Measurements from ENCODE around the gene RAPGEF6.
"Not testable (repeated sequence)": the region's sequence is repeated elsewhere in the genome, so short reads cannot be mapped to it uniquely, and the experiment has no call there.

The RAPGEF6 gene

DNA sequence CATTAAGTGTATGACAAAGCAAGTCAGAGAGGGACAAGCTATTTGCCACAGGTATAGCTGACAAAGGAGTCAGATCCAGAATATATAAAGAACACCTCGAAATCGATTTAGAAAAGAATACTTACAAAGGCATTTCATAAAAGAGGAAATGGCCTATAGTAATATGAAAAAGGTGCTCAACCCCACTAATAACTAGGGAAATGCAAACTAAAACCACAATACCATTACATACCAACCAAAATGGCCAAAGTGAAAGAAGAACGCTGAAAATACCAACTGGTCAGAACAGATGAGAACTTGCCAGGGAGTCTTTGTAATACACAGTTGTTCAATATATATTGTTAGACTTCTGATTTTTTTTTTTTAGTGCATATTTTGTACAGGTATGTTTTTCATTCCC, 218.3 kb downstream of the RAPGEF6 start:
- TF ChIP-seq POLR2A (IDR thresholded peaks at IDR 0.05; ENCODE audit: low read length) (no peak), GATA1 (IDR thresholded peaks at IDR 0.05; ENCODE audit: low read depth, low read length) (no peak)
- peak in 1 of 2 experiments; percentile 31 for DNase-seq

DNA sequence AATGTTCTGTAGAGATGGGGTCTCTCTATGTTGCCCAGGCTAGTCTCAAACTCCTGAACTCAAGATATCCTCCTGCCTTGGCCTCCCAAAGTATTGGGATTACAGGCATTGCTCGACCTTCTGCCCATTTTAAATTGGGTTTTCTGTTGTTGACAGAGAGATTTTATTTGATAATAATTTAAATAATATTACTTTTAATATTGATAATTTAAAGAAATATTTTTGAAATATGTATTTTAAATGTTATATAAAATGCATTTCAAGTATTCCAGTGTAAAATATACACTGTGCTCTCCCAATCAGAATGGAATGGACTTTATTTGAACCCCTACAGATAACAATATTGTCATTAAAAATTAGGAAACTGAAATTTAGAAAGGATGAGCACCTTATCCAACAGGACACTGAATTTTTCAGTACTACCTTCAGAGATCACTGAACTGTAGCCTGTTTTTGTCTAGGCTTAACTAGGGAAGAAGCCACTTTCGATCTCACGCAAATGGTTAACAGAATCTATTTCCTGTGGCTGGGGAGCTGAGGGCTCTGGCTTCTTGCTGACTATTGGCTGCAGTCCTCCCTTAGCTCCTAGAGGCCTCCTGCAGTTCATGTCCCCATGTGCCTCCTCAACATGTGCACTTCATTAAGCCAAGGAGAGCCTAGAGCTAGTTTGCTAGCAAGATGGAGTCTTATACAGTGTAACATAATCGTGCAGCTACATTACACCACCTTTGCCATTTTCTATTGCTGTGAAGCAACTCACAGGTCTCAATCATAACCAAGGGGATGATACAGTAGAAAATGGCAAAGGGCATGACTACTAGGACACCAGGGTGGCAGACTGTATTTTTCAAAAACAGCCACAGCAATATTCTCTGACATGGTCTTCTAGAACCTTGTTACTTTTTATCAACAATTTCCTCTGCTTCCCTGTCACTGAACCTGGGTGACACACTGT, 221.1 kb downstream of the RAPGEF6 start:
- no peak for TF ChIP-seq POLR2A (IDR thresholded peaks at IDR 0.05; ENCODE audit: low read length)
- no peak for TF ChIP-seq GATA1 (IDR thresholded peaks at IDR 0.05; ENCODE audit: low read depth, low read length)
- no peak for DNase-seq

DNA sequence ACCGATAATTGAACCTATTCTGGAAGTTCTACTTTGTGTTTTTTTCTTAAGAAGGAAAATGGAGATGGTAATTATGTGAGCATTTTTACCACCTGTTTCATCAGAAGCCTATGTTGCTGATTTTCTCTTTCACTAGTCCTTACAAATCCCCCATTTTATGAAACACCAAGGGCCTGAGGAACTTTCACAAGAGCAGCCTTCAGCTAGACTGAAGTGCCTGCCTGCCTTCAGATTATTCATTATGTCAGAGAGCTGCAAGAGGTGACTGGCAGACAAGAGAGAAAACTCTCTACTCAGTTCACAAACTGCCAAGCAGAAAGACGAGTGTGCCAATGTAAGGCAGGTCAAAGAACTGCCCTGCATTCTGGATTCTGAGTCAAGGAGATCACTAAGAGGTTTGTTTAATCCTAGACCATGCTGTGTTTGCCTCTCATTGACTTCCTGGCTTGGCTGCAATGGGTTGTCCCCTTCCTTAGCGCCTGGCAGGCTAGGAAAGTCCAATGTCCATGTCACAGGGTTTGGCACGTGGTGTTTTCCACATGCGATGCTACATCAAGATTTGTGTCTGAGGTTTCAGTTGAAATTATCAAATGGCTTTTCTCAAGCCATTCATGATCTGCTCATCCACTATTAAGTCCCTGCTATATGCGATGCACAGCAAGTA, 227.9 kb downstream of the RAPGEF6 start:
- DNase-seq = no peak
- TF ChIP-seq POLR2A (IDR thresholded peaks at IDR 0.05; ENCODE audit: low read length) (no peak), GATA1 (IDR thresholded peaks at IDR 0.05; ENCODE audit: low read depth, low read length) (no peak)

DNA sequence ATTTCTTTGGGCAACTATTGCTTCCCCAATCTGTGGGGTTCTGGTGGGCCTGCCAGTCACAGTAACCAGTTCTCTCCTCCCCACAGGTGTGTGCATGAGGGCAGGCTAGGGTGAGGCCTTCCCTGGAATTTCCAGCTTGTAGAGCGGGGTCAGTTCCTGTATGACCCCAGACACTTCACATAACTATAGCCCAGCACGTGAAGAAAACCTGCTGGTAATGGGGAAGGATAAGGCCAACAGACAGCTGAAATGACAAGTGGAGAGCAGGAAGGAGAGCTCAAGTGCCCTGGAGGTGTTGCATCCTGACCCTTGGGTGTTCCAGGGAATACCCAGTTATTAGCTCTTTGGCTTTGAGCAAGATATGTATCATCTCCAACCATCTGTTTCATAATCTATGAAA, 229.0 kb downstream of the RAPGEF6 start:
- TF ChIP-seq POLR2A (IDR thresholded peaks at IDR 0.05; ENCODE audit: low read length) = no peak
- TF ChIP-seq GATA1 (IDR thresholded peaks at IDR 0.05; ENCODE audit: low read depth, low read length) = no peak
- no peak for DNase-seq

DNA sequence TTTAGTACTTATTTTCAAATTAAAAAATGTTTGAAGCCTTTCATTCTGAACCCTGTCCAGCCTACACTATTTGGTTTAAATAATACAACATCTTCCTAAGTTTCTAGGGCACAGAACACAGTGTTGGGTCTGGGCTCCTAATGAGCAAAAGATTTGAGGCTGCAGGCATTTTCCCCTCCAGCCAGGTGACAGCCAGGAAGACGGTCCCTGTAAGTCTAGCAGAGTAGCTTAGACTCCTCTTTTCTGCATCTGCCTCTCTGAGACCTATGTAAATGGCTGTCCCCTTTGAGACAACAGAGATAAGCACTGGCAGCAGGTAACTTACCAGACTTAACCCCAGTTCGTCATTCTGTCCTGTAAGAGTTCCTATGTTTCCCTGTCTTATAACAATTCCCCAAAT, 229.4 kb downstream of the RAPGEF6 start:
- no peak for DNase-seq
- TF ChIP-seq POLR2A (IDR thresholded peaks at IDR 0.05; ENCODE audit: low read length) (no peak), GATA1 (IDR thresholded peaks at IDR 0.05; ENCODE audit: low read depth, low read length) (no peak)

DNA sequence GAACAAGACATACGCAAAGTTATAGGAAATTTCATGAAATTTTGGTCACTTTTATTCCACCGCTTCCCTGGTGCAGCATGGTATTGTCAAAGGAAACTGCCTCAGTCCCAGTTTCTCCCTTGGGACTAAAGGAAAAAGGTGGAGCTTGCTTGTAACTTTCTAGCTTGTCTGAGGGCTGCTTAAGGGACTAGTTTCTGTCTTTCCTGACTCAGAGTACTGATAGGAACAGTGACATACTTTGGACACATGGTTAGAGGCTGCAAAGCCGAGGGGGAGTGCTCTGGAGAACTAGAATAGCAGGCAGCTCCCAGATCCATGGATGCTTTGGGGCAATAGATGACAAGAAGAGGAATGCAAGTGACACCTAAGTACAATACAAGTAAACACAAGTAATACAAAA, 234.4 kb downstream of the RAPGEF6 start:
- DNase-seq = no peak
- no peak for TF ChIP-seq POLR2A (IDR thresholded peaks at IDR 0.05; ENCODE audit: low read length)
- TF ChIP-seq GATA1 (IDR thresholded peaks at IDR 0.05; ENCODE audit: low read depth, low read length) = no peak

DNA sequence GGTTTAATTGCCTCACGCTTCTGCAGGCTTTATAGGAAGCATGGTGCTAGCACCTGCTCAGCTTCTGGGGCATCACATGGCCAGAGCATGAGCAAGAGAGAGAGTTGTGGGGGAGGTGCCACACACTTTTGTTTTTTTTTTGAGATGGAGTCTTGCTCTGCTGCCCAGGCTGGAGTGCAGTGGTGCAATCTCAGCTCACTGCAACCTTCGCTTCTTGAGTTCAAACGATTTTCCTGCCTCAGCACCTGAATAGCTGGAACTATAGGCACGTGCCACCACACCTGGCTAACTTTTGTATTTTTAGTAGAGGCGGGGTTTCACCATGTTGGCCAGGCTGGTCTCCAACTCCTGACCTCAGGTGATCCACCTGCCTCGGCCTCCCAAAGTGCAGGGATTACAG, 236.0 kb downstream of the RAPGEF6 start:
- DNase-seq = not testable (repeated sequence)

DNA sequence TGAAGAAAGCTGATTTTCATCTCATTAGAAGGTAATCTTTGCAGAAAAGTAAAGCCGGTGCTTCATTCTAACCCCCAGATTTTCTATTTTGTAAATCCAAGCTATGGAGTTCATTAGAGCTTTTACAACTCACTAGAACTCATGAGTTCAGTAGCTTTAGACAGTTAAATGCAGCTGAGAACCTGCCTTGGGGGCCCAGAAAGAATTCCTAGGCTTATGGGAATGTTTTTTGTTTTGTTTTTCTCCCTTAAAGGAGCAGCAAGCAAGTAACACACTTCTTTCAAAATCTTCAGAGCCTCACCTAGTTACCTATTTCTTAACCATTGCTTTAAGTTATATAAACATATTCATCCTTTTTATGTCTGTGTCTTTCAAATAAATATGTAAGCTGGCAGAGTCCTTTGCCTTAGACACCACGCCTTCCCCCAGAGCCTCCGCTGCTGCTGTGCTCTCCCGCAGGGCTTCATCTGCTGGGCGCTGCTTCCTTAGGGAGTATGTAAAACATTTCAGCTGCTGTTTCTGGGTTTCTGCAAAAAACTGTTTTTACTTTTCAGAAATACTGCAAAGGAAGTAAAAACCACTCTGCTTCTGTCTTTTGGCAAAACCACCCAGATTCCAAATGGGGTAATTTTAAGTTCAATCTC, 238.3 kb downstream of the RAPGEF6 start:
- no peak for TF ChIP-seq POLR2A (IDR thresholded peaks at IDR 0.05; ENCODE audit: low read length)
- TF ChIP-seq GATA1 (IDR thresholded peaks at IDR 0.05; ENCODE audit: low read depth, low read length) = no peak
- no peak for DNase-seq

DNA sequence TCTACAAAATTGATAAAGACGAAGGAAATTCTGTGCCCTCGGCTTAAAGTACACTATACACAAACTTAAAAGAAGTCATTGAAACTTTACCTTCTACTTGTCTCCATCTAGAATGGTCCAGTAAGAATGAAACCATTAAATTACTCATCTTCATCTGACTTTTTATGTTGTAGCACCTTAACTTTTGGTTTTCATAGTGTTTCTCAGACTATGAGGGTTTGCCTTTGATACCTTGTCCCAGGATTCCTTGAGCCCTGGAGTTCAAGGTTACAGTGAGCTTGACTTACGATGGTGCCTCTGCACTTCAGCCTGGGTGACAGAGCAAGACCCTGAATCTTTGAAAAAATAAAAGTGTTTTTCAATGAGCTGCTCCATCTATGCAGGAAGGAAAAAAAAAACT, 239.0 kb downstream of the RAPGEF6 start:
- no peak for DNase-seq
- no peak for TF ChIP-seq POLR2A (IDR thresholded peaks at IDR 0.05; ENCODE audit: low read length)
- TF ChIP-seq GATA1 (IDR thresholded peaks at IDR 0.05; ENCODE audit: low read depth, low read length) = no peak

DNA sequence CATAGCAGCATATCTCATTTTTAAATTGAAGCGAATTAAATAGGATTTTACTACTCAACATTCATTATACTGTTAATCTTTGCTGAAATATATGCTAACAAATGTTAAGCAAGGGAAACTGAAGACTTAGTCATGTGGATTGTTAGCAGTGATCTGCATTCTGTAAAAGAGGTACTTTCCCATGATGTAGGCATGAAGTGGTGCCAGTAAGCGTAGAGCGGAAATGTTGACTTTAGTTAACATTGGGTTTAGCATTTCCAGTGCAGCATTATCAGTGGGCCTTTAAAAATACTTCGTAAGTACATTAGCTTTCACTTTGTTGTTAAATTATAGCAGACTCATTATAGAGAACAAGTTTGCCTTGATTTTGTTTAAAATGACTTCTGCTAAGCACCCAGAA, 240.9 kb downstream of the RAPGEF6 start:
- TF ChIP-seq GATA1 (IDR thresholded peaks at IDR 0.05; ENCODE audit: low read depth, low read length) = no peak
- TF ChIP-seq POLR2A (IDR thresholded peaks at IDR 0.05; ENCODE audit: low read length) = no peak
- no peak for DNase-seq

DNA sequence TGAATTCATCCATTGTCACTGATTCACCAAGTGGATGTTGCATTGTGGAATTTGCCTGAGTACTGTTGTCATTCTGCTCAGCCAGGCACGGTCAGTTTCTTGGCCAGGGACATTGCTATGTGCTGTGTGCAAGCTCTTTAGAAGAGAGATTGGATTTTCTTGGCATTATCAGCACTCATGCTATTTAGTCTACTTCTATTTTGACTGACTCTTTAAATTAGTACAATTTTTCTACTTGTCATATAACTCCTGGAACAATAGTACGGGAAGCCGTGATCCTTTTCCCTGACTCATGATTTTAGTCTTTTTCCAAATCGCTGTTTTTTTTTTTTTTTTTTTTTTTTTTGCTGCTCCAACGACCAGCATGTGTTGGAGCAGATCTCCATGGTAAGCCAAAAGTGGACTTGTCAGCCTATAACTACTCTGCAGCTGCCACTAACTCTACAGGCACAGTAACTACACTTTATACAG, 241.5 kb downstream of the RAPGEF6 start:
- TF ChIP-seq GATA1 (IDR thresholded peaks at IDR 0.05; ENCODE audit: low read depth, low read length) = no peak
- TF ChIP-seq POLR2A (IDR thresholded peaks at IDR 0.05; ENCODE audit: low read length) = no peak
- DNase-seq = no peak

DNA sequence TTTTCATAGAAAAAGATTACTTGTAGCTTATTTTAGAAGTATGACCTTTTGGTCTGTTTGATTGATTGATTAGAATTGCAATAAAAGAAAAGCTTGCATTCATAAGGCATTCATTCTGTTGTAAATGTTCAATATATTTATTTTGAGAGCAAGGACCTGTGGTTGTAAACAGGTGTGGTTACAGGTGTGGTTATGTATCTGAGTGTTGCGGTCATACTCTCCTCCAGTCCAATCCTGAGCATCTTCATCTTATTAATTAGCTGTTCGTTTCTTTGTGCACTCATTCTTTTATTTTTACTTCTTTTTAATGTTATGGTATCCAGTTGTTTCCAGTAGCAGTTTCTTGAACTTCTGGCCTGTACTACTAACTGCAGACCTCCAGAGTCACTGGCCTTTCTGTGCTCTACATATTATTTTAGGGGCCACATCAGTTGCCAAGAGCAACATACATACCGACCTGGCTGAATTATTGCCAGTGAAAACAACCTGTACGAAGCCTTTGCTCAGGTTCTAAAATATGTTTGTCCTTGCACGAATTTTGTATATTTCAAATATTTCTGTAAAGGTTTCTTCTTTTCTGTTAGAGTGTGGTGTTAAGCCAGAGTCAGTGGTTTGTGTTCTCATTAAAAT, 242.4 kb downstream of the RAPGEF6 start:
- no peak for TF ChIP-seq POLR2A (IDR thresholded peaks at IDR 0.05; ENCODE audit: low read length)
- TF ChIP-seq GATA1 (IDR thresholded peaks at IDR 0.05; ENCODE audit: low read depth, low read length) = no peak
- no peak for DNase-seq

DNA sequence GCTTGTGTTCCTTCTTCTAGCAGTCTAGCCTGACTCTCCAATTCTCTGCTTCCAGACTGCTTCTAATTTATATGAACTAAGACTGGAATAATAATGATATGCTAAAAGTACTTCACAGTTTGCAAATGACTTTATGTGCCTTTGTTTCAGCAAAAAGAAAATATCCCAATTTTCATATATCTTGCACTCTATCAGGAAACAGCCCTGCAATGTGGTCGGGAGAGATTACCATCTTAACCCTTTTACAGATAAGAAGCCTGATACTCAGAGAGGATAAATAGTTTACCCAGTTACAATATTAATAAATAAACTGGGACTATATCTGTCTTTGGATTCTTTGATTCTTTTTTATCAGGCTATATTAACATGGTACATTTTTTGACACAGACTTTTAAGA, 245.2 kb downstream of the RAPGEF6 start:
- peak in 1 of 2 experiments; percentile 39 for DNase-seq
- no peak for TF ChIP-seq POLR2A (IDR thresholded peaks at IDR 0.05; ENCODE audit: low read length)
- TF ChIP-seq GATA1 (IDR thresholded peaks at IDR 0.05; ENCODE audit: low read depth, low read length) = no peak

Measured in erythroblast (primary cell).